GM12878 (cell line): ENCODE results near the gene C10orf67. TPM values are rescaled to one million over a fixed set of nuclear protein-coding genes. Genes with fewer than 3 reads are reported as not detected.

ENCODE experiments used
- ATAC-seq: fragments of 200-7000 bp; cut with Tn5 transposase; 3 replicates; pipeline ENCODE4 v1.9.1; 2020; ENCODE audit warnings: mild to moderate bottlenecking, moderate library complexity
- BruUV-seq: library from RNA; stranded (reverse); fragments of 400-500 nt; replicated peaks from 2 replicates; lab custom pipeline; 2021; lab: Mats Ljungman, UMichigan
- CTCF ChIA-PET: fragments of 300-600 bp; sonication (Branson Sonifier 250); formaldehyde crosslinking; extraction: SDS; loops from one replicate; lab custom pipeline; 2021; ENCODE audit warnings: inconsistent platforms; lab: Yijun Ruan, JAX
- POLR2A ChIA-PET: fragments of 350-600 bp; formaldehyde crosslinking; extraction: SDS; loops from one replicate; lab custom pipeline; 2021; ENCODE audit warnings: inconsistent platforms; lab: Charles Lee
- RAD21 ChIA-PET: fragments of 300-600 bp; sonication (Branson Sonifier 250); formaldehyde crosslinking; loops from one replicate; lab custom pipeline; 2023; ENCODE audit warnings: antibody characterized with exemption; ENCODE audit not compliant: unreplicated experiment; lab: Charles Lee
- SMC1A ChIA-PET: fragments of 300-600 bp; sonication (Branson Sonifier 250); formaldehyde crosslinking; loops from one replicate; lab custom pipeline; 2023; ENCODE audit not compliant: unreplicated experiment, uncharacterized antibody; lab: Charles Lee
- DNase-seq: peaks from one replicate; pipeline ENCODE4 v3.0.0-alpha.2; 2011; ENCODE audit warnings: low read depth, low spot score
- FAIRE-seq: peaks from 3 replicates; lab custom pipeline; 2011; peaks lifted over from hg19 to GRCh38; lab: Jason Lieb, UNC
- H2AFZ ChIP-seq: 2 replicates; pipeline ENCODE4 v1.6.0; 2011; ENCODE audit warnings: low read depth, low read length, control low read depth; ENCODE audit not compliant: control insufficient read depth
- H3K27ac ChIP-seq: 2 replicates; pipeline ENCODE4 v1.5.1; 2011; ENCODE audit warnings: control low read depth; ENCODE audit not compliant: control insufficient read depth, insufficient read depth
- H3K27me3 ChIP-seq, 2 experiments: replicated peaks in 1 of 2; 2 replicates each; pipeline versions ENCODE4 v1.6.0 to v1.6.1; 2011; ENCODE audit warnings: low read length in 1 of 2; ENCODE audit not compliant: control insufficient read depth in 2 of 2, insufficient read depth in 2 of 2
- H3K36me3 ChIP-seq, 2 experiments: 2 replicates each; pipeline ENCODE4 v1.5.1; 2011; ENCODE audit warnings: low read length in 1 of 2; ENCODE audit not compliant: control insufficient read depth in 2 of 2, insufficient read depth in 2 of 2
- H3K4me1 ChIP-seq: 2 replicates; pipeline ENCODE4 v1.6.1; 2011; ENCODE audit warnings: mild to moderate bottlenecking, low read length, moderate library complexity, mixed read lengths; ENCODE audit not compliant: control insufficient read depth, insufficient read depth
- H3K4me2 ChIP-seq: 2 replicates; pipeline ENCODE4 v1.6.0; 2011; ENCODE audit warnings: control low read depth; ENCODE audit not compliant: control insufficient read depth, insufficient read depth
- H3K4me3 ChIP-seq: fragments of 200-600 bp; sonication (generic); 2 replicates; pipeline ENCODE4 v1.5.1; 2016
- H3K79me2 ChIP-seq: 2 replicates; pipeline ENCODE4 v1.6.0; 2011; ENCODE audit warnings: low read length; ENCODE audit not compliant: control insufficient read depth, insufficient read depth
- H3K9ac ChIP-seq: 2 replicates; pipeline ENCODE4 v1.8.0; 2011; ENCODE audit warnings: low read length, control low read depth, mixed read lengths; ENCODE audit not compliant: control insufficient read depth, insufficient read depth
- H3K9me3 ChIP-seq: replicated peaks from 3 replicates; pipeline ENCODE4 v1.5.1; 2011; ENCODE audit warnings: mild to moderate bottlenecking, low read length; ENCODE audit not compliant: control insufficient read depth, insufficient read depth
- H4K20me1 ChIP-seq: 2 replicates; pipeline ENCODE4 v1.6.0; 2011; ENCODE audit not compliant: control insufficient read depth, insufficient read depth
- BCL11A ChIP-seq: IDR thresholded peaks from 2 replicates; pipeline ENCODE4 v1.6.1; 2011; ENCODE audit warnings: low read depth, low read length
- CHD2 ChIP-seq: IDR thresholded peaks from 2 replicates; pipeline ENCODE4 v1.6.1; 2011; ENCODE audit warnings: low read depth, low read length, improper control_type of control experiment, borderline replicate concordance
- EP300 ChIP-seq, 2 experiments: fragments of 150-350 bp in 1 of 2; IDR thresholded peaks; 2 replicates each; pipeline ENCODE4 v1.6.1; 2011 to 2012; ENCODE audit warnings: low read depth in 2 of 2, low read length in 2 of 2, borderline replicate concordance in 1 of 2, improper control_type of control experiment in 1 of 2, inconsistent platforms in 1 of 2; ENCODE audit not compliant: control insufficient read depth in 1 of 2
- ESRRA ChIP-seq: IDR thresholded peaks from 2 replicates; pipeline ENCODE4 v1.6.1; 2012; ENCODE audit warnings: mild to moderate bottlenecking, low read length, improper control_type of control experiment
- FOXK2 ChIP-seq: fragments of 450-650 bp; IDR thresholded peaks from 2 replicates; pipeline ENCODE4 v1.6.1; 2017; ENCODE audit warnings: mild to moderate bottlenecking, moderate library complexity
- HDAC2 ChIP-seq: fragments of 200-600 bp; sonication (generic); IDR thresholded peaks from 2 replicates; pipeline ENCODE4 v1.6.1; 2017
- KAT2A ChIP-seq: conservative IDR thresholded peaks from 2 replicates; pipeline ENCODE4 v1.6.1; 2011; ENCODE audit warnings: low read depth, low read length; ENCODE audit not compliant: control insufficient read depth
- MEF2A ChIP-seq: IDR thresholded peaks from 2 replicates; pipeline ENCODE4 v1.6.1; 2011; ENCODE audit warnings: low read depth, mild to moderate bottlenecking, low read length, moderate library complexity; ENCODE audit not compliant: insufficient read depth
- MXI1 ChIP-seq: fragments of 150-350 bp; IDR thresholded peaks from 2 replicates; pipeline ENCODE4 v1.6.1; 2011; ENCODE audit warnings: low read depth, mild to moderate bottlenecking, inconsistent platforms, low read length, improper control_type of control experiment
- MYC ChIP-seq: IDR thresholded peaks from 2 replicates; pipeline ENCODE4 v1.6.1; 2011; ENCODE audit warnings: mild to moderate bottlenecking, low read length, moderate library complexity, inconsistent platforms; ENCODE audit not compliant: insufficient read depth, insufficient replicate concordance, insufficient read length, severe bottlenecking
- RELB ChIP-seq: fragments of 450-650 bp; IDR thresholded peaks from 2 replicates; pipeline ENCODE4 v1.6.1; 2017; ENCODE audit warnings: low read depth, mild to moderate bottlenecking, moderate library complexity
- WGBS: methylation state at CpG from one replicate; pipeline ENCODE4 v1.1.6; 2016; ENCODE audit warnings: low lambda C conversion rate; ENCODE audit not compliant: insufficient replicate concordance, insufficient coverage; ENCODE audit errors: missing lambda C conversion rate; 5-methylcytosine and 5-hydroxymethylcytosine counted together
- in situ Hi-C: fragments of 300-500 bp; cut with MboI; formaldehyde crosslinking; loops from 9 replicates; pipeline ENCODE4 v1.14.3; 2018; ENCODE audit warnings: mixed read lengths
- intact Hi-C: fragments of 100-400 bp; cut with micrococcal nuclease; formaldehyde crosslinking; loops from one replicate; pipeline ENCODE4 v1.14.2; 2022; ENCODE audit not compliant: unreplicated experiment
- polyA plus RNA-seq, 11 experiments: library from polyadenylated mRNA; depleted of rRNA in 4 of 11; unstranded in 6 of 11; stranded (reverse) in 5 of 11; fragments of >200 nt; fragmentation: Nextera tagmentation in 4 of 11; fragmentation: Illumina TruSeq in 1 of 11; extraction: Ambion mirVana in 4 of 11; extraction: Trizol in 1 of 11; gene quantifications; 1 replicate in 1 of 11; 2 replicates in 10 of 11; pipeline versions ENCODE4 v1.2.1 to v1.2.3, GENCODE V29; 2011 to 2016; ENCODE audit warnings: inconsistent platforms in 2 of 11, missing spikeins in 2 of 11, low read depth in 1 of 11
- total RNA-seq, 4 experiments: library from RNA; depleted of rRNA in 3 of 4; stranded (reverse); fragments of >200 nt in 3 of 4; fragmentation: Illumina TruSeq in 1 of 4; extraction: Trizol in 1 of 4; gene quantifications; 2 replicates each; pipeline versions ENCODE4 v1.2.1 to v1.2.3, GENCODE V29; 2013 to 2021
- TF ChIP-seq, protein P1 (sequence below): IDR thresholded peaks from 2 replicates; pipeline ENCODE4 v1.6.1; 2012; ENCODE audit warnings: low read depth, low read length, improper control_type of control experiment

C10orf67 gene
- total and polyA plus RNA-seq, 10 of the 15 experiments (the other 5 are each of a cell fraction or from before 2014, with no cell fraction given): 0.06 TPM; not detected in 9

DNA sequence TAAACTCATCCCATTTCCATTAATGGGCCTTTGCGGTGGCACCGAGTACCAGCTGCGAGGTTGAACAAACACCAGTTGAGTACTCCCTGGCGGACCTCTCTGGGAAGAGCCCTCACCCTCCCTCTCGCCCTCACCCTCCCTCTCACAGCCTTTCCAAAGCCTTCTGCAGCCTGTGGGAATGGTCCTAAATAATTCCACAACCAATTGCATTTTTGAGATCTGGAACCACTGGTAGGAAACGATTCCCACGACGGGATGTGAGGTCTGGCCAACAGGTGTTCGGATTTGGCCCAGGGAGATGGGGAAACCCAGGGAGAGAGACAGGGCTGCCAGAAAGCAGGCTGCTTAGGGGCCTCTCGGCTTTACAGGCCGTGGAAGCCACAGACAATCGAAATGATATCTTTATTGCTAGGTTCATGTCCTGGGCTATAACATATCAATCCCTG is 147.2 kb downstream of the C10orf67 start:
- FAIRE-seq (no peak), DNase-seq (no peak), ATAC-seq (no peak)
- SMC1A ChIA-PET: no interaction called here
- H3K4me1 ChIP-seq: no peaks in the 10 kb centered on the region
- H2AFZ ChIP-seq: no peak overlapping the region
- no peak for TF ChIP-seq MYC
- no peak for TF ChIP-seq EP300 (IDR thresholded peaks at IDR 0.05; ENCODE audit: borderline replicate concordance in 1 of 2, control insufficient read depth in 1 of 2, low read depth in 2 of 2, low read length in 2 of 2)
- no peak for TF ChIP-seq CHD2
- TF ChIP-seq KAT2A: no peak
- no peak for TF ChIP-seq MXI1
- in situ Hi-C loops (no loop called here), intact Hi-C loops (no loop called here)
- RAD21 ChIA-PET: no interaction called here
- no peak overlapping the region for H3K4me3 ChIP-seq
- CTCF ChIA-PET: no interaction called here
- H3K9me3 ChIP-seq: no peaks in the 10 kb centered on the region
- no TSS peak for BruUV-seq
- WGBS: under 1% methylated on average over 12 of the region's 12 CpGs
- H3K4me2 ChIP-seq: no peak overlapping the region
- H3K27me3 ChIP-seq: peaks cover 0 to 7% of the 10 kb centered on the region in 2 experiments; a peak in 3 of 4 replicates
- H4K20me1 ChIP-seq: no peaks in the 10 kb centered on the region
- H3K27ac ChIP-seq: no peak overlapping the region
- POLR2A ChIA-PET: no interaction called here
- no peaks in the 10 kb centered on the region for H3K36me3 ChIP-seq
- H3K79me2 ChIP-seq: no peaks in the 10 kb centered on the region
- no peak overlapping the region for H3K9ac ChIP-seq

DNA sequence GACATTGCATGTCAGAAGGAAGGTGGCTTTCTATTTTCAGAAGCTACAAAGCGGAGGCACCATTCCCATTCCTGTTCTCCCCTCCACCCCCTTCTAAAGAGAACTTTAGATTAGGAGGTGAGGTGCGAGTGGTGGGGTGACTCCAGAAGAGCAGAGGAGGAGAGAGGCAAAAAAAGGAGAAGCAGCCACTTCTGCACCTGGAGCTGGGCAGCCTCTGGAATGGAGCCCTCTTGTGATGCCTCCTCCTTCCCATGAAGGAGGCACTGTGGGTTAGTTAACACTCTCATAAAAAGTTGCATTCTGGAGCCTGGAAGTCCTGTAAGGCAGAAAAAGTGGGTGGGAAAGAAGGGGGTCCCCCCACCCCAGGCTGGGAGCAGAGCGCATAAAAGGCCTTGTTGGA is 147.7 kb downstream of the C10orf67 start:
- RAD21 ChIA-PET: no interaction called here
- Histone ChIP-seq H3K4me3 (no peak overlapping the region), H3K9me3 (no peaks in the 10 kb centered on the region), H3K27ac (no peak overlapping the region), H3K9ac (no peak overlapping the region), H3K36me3 (no peaks in the 10 kb centered on the region), H3K79me2 (no peaks in the 10 kb centered on the region), H3K4me1 (no peaks in the 10 kb centered on the region), H3K4me2 (no peak overlapping the region), H2AFZ (no peak overlapping the region), H4K20me1 (no peaks in the 10 kb centered on the region), H3K27me3 (peaks cover 0 to 7% of the 10 kb centered on the region in 2 experiments; a peak in 2 of 4 replicates)
- intact Hi-C loops: no loop called here
- FAIRE-seq (no peak), DNase-seq (no peak), ATAC-seq (no peak)
- BruUV-seq: no TSS peak
- POLR2A ChIA-PET: no interaction called here
- SMC1A ChIA-PET: interaction anchor here (1.0 kb wide), 1 partner anchor 39 kb away, joined by 3 read pairs; no protein-coding TSS in a partner anchor
- in situ Hi-C loops: no loop called here
- CTCF ChIA-PET: no interaction called here
- WGBS: 20% methylated on average over 3 of the region's 3 CpGs
- TF ChIP-seq BCL11A (no peak), ESRRA (no peak), HDAC2 (no peak), FOXK2 (no peak), RELB (no peak), KAT2A (no peak), MEF2A (no peak)
- TF ChIP-seq, protein P1, sequence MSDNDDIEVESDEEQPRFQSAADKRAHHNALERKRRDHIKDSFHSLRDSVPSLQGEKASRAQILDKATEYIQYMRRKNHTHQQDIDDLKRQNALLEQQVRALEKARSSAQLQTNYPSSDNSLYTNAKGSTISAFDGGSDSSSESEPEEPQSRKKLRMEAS: no peak
